ENCODE results near the gene LDAH.

Gene LDAH

DNA sequence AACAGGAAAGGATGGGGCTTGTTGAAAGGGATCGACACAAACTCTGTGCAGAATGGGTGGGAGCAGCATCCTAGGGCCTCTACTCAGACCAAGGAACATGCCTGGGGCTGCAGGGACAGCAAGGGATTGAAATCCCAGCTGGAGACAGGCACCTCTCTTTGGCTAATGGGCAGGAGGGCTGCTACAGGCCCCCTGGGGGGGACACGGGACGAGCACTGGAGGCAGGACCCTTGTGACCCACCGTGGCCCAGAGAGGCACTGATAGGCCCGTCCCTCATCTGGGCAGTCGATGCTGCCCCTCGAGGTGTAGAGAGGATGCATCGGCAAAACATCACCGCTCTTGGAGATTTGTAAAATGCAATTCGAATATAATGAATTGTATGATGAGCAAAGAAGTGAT lies 177.1 kb downstream of the LDAH start:
- TF ChIP-seq SUZ12 (IDR thresholded peaks at IDR 0.05; ENCODE audit: extremely low read depth, insufficient read depth, insufficient read length) (no peak), ZNF274 (IDR thresholded peaks at IDR 0.05; ENCODE audit: low read depth, low read length) (no peak), YY1 (IDR thresholded peaks at IDR 0.05; ENCODE audit: insufficient read depth, insufficient read length) (no peak)
- H3K9me3 ChIP-seq (ENCODE audit: insufficient read depth, low read length), result no peaks in the 10 kb centered on the region
- no peak overlapping the region for H3K9ac ChIP-seq (ENCODE audit: insufficient read length, low read depth)
- H3K27me3 ChIP-seq (ENCODE audit: insufficient read depth, insufficient read length), result peaks cover 4% of the 10 kb centered on the region
- H3K4me3 ChIP-seq (ENCODE audit: insufficient read length, low read depth), result no peak overlapping the region
- H3K36me3 ChIP-seq (ENCODE audit: insufficient read depth, insufficient read length, low read length), result peaks cover 18% of the 10 kb centered on the region
- peaks cover 3% of the 10 kb centered on the region for H3K4me1 ChIP-seq (ENCODE audit: insufficient read depth, insufficient read length)
- DNase-seq (ENCODE audit: low read depth, low spot score), result no peak

DNA sequence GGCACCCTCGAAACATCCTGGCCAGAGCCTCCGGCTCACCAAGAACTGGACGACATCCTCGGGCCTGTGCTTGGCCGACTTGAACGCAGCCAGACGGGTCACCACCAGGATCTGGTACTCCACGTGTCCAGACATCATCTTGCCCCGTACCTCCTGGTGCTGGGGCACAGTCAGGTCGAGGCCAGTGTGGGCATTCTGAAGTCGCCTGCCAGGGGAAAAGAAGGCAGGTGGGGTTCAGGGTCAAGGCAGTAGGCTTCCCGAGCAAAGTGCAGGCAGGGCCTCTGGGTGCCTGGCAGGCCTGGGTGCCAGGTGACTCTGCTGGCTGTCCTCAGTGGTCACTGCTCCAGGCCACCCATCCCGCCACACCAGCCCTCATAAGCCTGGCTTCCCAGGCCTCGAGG lies 177.6 kb downstream of the LDAH start:
- peaks cover 1% of the 10 kb centered on the region for H3K27me3 ChIP-seq (ENCODE audit: insufficient read depth, insufficient read length)
- no peak for DNase-seq (ENCODE audit: low read depth, low spot score)
- H3K4me3 ChIP-seq (ENCODE audit: insufficient read length, low read depth), result no peak overlapping the region
- no peak for TF ChIP-seq ZNF274 (IDR thresholded peaks at IDR 0.05; ENCODE audit: low read depth, low read length)
- TF ChIP-seq SUZ12 (IDR thresholded peaks at IDR 0.05; ENCODE audit: extremely low read depth, insufficient read depth, insufficient read length), result no peak
- no peak for TF ChIP-seq YY1 (IDR thresholded peaks at IDR 0.05; ENCODE audit: insufficient read depth, insufficient read length)
- peaks cover 23% of the 10 kb centered on the region for H3K36me3 ChIP-seq (ENCODE audit: insufficient read depth, insufficient read length, low read length)
- H3K9me3 ChIP-seq (ENCODE audit: insufficient read depth, low read length), result no peaks in the 10 kb centered on the region
- peaks cover 3% of the 10 kb centered on the region for H3K4me1 ChIP-seq (ENCODE audit: insufficient read depth, insufficient read length)
- no peak overlapping the region for H3K9ac ChIP-seq (ENCODE audit: insufficient read length, low read depth)

DNA sequence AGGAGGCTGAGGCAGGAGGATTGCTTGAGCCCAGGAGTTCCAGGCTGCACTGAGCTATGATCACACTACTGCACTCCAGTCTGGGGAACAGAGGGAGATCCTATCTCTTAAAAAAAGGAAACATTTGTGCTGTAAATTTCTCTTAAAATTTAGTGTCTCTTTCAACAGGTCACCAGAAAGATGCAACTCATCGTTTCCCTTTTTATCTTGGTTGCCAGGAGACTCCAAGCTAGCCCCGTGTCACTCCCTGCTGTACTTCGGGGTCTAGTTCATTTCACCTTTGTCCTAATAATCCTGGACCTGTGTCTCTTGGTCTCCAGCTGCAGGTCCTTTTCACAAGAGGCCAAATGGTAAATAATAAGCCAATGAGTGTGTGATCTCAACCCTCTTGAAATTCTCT lies 179.1 kb downstream of the LDAH start:
- Histone ChIP-seq H3K9me3 (ENCODE audit: insufficient read depth, low read length) (no peaks in the 10 kb centered on the region), H3K9ac (ENCODE audit: insufficient read length, low read depth) (no peak overlapping the region), H3K4me1 (ENCODE audit: insufficient read depth, insufficient read length) (peaks cover 3% of the 10 kb centered on the region), H3K36me3 (ENCODE audit: insufficient read depth, insufficient read length, low read length) (peaks cover 32% of the 10 kb centered on the region), H3K4me3 (ENCODE audit: insufficient read length, low read depth) (no peak overlapping the region), H3K27me3 (ENCODE audit: insufficient read depth, insufficient read length) (no peaks in the 10 kb centered on the region)
- DNase-seq (ENCODE audit: low read depth, low spot score), result no peak
- no peak for TF ChIP-seq ZNF274 (IDR thresholded peaks at IDR 0.05; ENCODE audit: low read depth, low read length)
- TF ChIP-seq YY1 (IDR thresholded peaks at IDR 0.05; ENCODE audit: insufficient read depth, insufficient read length), result no peak
- TF ChIP-seq SUZ12 (IDR thresholded peaks at IDR 0.05; ENCODE audit: extremely low read depth, insufficient read depth, insufficient read length), result no peak

DNA sequence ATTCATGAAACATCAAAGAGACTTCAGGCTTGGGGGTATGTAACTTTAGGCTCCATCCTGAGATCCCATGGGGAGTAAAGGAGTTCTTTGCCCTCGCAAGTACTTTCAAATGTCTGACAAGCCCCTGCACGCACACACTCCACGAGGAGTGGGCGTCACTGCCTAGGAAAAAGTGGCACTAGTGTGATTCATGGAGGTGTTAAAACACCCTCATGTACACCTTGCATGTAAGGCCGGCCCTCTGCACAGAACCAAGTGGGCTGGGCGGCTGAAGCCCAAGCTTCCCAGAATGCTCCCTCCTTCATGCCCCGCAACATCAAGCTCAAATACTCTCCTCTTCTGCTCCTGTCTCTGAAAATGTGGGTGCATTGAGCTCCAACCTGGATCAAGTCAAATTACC lies 179.8 kb downstream of the LDAH start:
- H3K4me3 ChIP-seq (ENCODE audit: insufficient read length, low read depth), result no peak overlapping the region
- H3K36me3 ChIP-seq (ENCODE audit: insufficient read depth, insufficient read length, low read length), result peaks cover 32% of the 10 kb centered on the region
- H3K4me1 ChIP-seq (ENCODE audit: insufficient read depth, insufficient read length), result peaks cover under 1% of the 10 kb centered on the region
- no peak overlapping the region for H3K9ac ChIP-seq (ENCODE audit: insufficient read length, low read depth)
- no peaks in the 10 kb centered on the region for H3K27me3 ChIP-seq (ENCODE audit: insufficient read depth, insufficient read length)
- DNase-seq (ENCODE audit: low read depth, low spot score), result no peak
- no peak for TF ChIP-seq YY1 (IDR thresholded peaks at IDR 0.05; ENCODE audit: insufficient read depth, insufficient read length)
- no peak for TF ChIP-seq SUZ12 (IDR thresholded peaks at IDR 0.05; ENCODE audit: extremely low read depth, insufficient read depth, insufficient read length)
- TF ChIP-seq ZNF274 (IDR thresholded peaks at IDR 0.05; ENCODE audit: low read depth, low read length), result no peak
- no peaks in the 10 kb centered on the region for H3K9me3 ChIP-seq (ENCODE audit: insufficient read depth, low read length)

DNA sequence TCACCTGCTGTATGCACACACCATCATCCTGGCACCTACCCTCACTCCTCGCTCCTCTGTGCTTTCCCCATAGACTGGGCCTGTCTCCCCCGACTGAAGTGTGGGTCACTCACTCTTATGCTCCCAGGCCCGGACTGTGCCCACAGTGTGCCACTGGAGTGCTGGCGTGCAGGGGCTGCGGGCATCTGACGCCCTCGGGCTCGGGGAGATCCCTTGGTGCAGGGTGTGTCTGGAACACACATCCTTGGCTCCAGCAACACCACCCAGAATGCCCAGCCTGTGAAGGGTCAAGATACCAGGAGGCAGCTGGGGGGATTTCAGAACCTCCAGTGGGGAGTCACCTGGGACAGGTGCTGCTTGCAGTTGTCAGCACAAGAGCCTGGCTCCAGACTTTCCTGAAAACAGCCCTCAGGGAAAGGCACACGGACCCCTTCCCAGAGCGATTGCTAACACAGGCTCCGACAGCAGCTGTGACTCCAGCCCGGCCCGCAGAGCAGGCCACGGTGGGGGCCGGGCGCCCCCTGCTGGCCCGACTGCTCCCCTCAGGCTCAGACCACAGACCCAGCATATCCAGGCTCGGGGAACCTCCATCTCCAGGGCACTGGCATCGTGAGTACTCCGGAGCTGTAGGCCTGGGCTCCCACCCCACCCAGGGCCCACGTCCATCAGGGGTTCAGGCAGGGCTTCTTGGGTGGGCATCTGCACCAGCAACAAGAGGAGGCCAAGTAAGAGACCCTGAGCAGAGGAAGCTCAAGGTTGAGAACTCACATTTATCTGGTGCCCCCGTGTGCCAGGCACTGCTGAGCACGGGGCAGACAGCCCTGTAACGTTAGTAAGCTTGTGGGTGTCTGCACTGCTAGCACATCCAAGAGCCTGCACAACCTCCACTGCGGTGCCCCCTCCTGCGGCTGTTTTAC lies 180.6 kb downstream of the LDAH start:
- TF ChIP-seq SUZ12 (IDR thresholded peaks at IDR 0.05; ENCODE audit: extremely low read depth, insufficient read depth, insufficient read length) (no peak), YY1 (IDR thresholded peaks at IDR 0.05; ENCODE audit: insufficient read depth, insufficient read length) (no peak)
- Histone ChIP-seq H3K4me3 (ENCODE audit: insufficient read length, low read depth) (no peak overlapping the region), H3K4me1 (ENCODE audit: insufficient read depth, insufficient read length) (no peaks in the 10 kb centered on the region), H3K9ac (ENCODE audit: insufficient read length, low read depth) (no peak overlapping the region), H3K9me3 (ENCODE audit: insufficient read depth, low read length) (no peaks in the 10 kb centered on the region), H3K36me3 (ENCODE audit: insufficient read depth, insufficient read length, low read length) (peaks cover 38% of the 10 kb centered on the region), H3K27me3 (ENCODE audit: insufficient read depth, insufficient read length) (no peaks in the 10 kb centered on the region)
- DNase-seq (ENCODE audit: low read depth, low spot score), result peak; percentile 71

DNA sequence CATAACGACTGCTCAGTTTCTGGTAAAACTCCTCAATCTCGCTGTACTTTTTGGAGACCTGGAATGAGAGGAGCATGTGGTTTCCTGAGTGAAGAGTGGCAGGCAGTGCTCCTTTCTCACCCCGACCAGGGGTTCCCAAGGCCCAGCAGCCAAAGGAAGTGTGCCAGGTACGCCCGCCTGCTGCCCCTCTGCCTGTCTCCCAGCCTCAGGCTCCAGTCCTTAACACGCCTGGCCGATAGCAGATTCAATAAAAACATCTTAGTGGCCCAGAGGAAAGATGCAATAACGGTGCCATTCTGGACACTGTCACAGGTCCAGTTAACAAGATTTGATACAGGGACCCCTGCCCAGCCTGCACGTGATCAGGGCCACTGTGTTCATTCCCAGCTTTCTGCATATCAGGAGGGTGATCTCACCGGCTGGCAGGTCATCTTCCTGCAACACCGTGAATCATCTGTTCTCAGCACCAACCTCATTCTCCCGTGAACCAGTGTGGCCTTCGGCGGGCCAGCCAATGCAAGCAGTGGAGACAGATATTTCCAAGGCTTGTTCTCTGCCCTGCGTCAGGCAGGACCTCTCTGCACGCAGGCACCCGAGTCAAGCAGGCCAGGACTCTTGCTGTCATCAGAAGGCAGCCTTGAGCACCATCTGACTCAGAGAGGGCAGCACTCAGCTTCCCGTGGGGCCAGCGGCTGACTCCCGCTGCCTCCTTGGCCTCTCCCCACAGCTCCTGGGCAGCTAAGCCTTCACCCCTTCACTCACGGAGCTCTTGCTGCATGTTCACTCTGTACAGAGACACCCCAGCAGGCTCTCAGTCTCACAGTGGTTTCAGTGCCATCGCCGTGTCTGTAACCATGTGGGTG lies 181.5 kb downstream of the LDAH start:
- H3K4me3 ChIP-seq (ENCODE audit: insufficient read length, low read depth), result no peak overlapping the region
- TF ChIP-seq ZNF274 (IDR thresholded peaks at IDR 0.05; ENCODE audit: low read depth, low read length) (no peak), YY1 (IDR thresholded peaks at IDR 0.05; ENCODE audit: insufficient read depth, insufficient read length) (no peak)
- no peaks in the 10 kb centered on the region for H3K4me1 ChIP-seq (ENCODE audit: insufficient read depth, insufficient read length)
- H3K27me3 ChIP-seq (ENCODE audit: insufficient read depth, insufficient read length), result no peaks in the 10 kb centered on the region
- H3K9ac ChIP-seq (ENCODE audit: insufficient read length, low read depth), result no peak overlapping the region
- H3K36me3 ChIP-seq (ENCODE audit: insufficient read depth, insufficient read length, low read length), result peaks cover 38% of the 10 kb centered on the region
- H3K9me3 ChIP-seq (ENCODE audit: insufficient read depth, low read length), result no peaks in the 10 kb centered on the region
- no peak for DNase-seq (ENCODE audit: low read depth, low spot score)

Measured in NT2/D1 (cell line).